Measurements from ENCODE around the gene DBR1.

The DBR1 gene, protein sequence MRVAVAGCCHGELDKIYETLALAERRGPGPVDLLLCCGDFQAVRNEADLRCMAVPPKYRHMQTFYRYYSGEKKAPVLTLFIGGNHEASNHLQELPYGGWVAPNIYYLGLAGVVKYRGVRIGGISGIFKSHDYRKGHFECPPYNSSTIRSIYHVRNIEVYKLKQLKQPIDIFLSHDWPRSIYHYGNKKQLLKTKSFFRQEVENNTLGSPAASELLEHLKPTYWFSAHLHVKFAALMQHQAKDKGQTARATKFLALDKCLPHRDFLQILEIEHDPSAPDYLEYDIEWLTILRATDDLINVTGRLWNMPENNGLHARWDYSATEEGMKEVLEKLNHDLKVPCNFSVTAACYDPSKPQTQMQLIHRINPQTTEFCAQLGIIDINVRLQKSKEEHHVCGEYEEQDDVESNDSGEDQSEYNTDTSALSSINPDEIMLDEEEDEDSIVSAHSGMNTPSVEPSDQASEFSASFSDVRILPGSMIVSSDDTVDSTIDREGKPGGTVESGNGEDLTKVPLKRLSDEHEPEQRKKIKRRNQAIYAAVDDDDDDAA

DNA sequence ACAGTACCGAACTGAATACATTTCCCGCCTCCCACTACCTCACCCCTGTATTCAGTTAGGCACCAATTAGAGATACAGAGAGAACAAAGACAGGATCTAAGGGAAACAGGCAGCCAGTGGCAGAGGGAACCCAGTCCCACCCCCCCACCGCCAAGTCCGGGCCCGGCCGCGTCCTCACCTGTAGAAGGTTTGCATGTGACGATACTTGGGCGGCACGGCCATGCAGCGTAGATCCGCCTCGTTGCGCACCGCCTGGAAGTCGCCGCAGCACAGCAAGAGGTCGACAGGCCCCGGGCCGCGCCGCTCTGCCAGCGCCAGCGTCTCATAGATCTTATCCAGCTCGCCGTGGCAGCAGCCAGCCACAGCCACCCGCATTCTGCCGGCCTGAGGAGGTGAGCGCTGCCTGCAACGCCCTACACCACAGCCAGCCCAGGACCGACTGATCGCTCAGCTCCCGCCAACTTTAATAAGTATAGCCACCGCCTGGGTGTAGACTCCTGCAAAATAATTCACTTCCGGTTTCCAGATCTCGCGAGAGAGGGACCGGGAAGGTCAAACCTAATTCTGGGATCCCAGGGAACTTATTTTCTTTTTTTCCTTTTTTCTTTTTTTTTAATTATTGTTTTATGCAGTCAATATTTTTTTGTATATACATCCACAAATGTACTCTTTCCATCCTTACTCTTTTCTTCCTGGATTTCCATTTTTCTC is at the start of gene DBR1:
TSS of gene DBR1 (minus strand) at position 501 of the 711 bp plus-strand sequence. CDS start at position 375, 126 bp downstream.
- peak; percentile 74 for DNase-seq

DNA sequence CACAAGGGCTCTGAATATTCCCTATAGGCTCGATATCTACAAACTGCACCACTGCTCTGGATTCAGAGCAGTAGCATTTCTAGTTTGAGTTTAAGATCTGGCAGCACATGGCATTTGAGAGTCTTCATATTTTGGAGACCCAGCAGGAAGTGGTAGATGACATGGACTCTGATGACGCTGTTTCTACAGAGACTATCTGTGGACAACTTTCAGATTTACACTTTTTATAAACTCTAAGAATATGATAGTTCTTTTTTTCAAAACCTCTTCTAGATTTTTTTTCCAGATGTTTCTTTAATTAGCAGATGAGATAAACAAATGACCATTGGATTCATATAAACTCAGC is 48.2 kb upstream of the DBR1 start:
- no peak for DNase-seq

DNA sequence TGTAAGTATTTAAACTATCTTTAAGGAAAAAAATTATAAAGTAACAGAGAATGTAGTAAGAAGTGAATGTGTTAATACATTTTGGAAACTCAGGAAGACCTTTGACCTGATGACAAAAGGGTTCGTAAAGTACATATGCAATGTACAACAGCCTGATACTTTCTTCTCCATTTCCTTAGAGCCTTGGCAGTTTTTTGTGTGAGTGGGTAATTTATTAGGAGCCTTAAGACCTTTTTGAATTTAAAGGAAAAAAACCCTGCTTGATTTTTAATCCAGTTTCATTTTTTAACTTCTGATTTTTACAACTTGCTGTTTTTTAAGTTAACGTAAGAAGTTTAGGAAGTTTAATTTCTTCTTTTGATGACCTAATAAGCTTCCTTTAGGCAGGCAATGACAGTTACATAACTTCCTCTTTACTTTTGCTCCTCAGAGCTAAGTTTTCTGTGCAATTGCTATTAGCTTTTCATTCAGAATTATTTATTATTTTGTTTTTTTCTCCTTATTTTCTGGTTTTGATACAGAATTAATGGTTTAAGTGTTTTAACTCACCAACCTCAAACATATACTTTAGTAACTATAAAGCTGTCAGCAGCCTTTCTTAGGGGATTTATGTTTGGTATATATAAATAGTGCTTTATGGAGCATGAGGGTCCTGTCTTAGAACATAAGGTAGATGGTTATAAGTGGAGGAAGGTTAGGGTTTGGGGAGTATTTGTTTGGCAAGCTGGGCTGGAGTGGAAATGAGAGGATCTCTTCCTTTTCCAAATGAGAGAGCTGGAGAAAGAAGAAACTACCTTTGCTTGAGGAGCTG is 47.6 kb upstream of the DBR1 start:
- DNase-seq, result no peak

DNA sequence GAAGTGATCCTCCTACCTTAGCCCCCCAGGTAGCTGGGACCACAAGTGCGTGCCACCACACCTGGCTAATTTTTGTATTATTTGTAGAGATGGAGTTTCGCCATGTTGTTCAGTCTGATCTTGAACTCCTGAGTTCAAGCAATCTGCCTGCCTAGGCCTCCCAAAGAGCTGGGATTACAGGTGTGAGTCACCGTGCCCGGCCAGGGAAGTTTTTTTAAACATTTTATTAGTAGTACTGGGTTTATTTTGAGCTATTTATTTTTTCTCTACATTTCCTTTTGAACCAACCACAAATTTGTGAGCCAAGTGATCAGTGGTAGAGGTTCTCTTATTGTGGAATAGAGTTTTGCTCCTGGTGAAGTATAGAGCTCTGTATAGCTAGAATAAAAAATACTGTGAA is 46.1 kb upstream of the DBR1 start:
- no peak for DNase-seq

DNA sequence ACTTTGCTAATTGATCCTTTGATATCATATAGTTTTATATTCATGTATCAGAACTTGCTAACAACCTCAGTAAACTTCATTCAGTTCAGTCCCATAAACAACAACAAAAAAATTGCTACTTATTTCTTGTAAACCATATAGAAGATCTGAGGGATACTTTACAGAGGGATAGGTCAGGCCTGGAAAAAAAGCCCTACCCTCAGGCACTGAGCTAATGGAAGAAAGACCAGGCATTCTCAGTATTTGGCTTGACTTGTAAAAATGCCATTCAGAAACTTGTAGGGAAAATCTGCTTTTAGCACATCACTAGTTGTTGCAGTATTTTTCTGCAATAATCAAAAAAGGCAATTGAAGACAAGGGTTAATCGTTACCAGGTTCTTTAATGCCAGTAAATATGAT is 45.5 kb upstream of the DBR1 start:
- no peak for DNase-seq

DNA sequence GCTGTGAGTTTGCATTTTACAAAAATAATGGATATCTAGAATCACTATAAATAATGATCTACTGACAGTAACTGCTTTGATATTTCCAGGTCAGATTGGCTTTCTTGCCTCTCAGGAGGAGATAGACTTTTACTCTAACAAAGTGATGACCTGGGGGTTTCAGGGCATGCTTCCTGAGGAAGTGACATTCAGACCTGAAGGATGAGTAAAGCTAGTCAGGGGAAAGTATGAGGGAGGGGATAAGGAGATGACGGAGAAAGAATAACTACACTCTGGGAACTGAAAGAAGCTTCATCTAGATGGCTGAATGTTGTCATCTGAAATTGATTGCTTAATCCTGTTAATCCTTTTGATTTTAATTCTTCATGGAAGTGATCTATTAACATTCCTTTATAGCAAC is 44.5 kb upstream of the DBR1 start:
- DNase-seq, result no peak

DNA sequence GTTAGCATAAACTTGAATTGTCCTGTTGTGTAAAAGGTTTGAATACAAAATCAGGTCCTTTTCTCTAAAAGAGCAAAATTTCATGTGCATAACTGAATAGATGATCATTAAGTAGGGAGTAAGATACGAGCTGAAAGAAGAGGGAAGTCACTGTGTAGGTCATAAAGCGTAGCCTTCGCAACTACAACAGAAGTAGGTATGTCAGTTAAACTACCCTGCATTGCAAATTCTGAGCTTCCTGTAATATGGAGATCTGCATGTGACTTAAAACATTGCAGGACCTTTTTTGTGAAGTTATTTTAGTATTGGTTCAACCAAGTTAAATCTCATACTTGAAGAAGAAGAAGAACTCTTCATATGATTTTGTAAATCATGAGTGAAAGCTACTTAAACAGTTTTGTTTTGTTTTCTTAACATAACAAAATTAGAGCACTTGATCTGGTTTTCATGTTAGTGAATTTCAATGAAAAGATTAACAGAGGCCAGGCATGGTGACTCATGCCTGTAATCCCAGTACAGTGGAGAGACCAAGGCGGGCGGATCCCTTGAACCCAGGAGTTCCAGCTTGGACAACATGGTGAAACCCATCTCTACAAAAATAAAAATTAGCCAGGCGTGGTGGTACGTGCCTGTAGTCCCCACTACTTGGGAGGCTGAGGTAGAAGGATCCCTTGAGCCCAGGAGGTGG is 38.8 kb upstream of the DBR1 start:
- no peak for DNase-seq

DNA sequence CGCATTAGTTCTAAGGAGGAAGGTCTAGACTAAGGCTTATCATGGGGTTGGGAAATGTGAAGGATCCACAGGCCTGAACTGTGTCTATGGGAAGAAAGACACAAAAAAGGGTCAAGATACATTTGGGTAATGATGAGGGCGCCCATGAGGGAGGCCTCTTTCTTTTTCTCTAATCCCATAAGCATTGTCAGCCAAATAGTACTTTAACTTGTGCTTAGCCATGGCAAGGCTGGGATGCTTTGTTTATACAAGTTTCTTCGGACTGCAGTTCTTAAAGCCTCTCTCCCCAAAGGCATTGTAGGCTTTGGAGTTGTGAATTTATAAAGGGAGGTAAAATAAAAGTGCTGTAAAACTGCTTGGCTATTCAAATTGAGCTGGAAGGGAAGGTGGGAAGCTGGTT is 35.8 kb upstream of the DBR1 start:
- no peak for DNase-seq

DNA sequence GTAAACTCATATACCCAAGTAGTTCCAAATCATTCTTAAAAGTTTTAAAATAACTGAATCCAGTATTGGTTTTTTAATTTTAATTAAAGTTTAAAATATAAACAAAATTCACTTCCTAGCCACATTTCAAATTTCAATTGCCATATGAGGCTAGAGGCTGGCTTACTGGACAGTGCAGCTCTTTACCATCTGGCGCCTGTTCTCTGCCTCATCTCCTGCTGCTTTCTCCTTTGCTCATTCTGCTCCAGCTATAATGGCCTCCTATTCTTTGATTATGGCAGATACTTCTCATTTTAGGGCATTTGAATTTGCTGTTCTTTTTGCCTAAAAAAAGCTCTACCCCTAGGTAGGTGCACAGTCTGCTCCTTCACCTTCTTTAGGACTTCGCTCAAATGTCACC is 31.5 kb upstream of the DBR1 start:
- DNase-seq, result no peak

DNA sequence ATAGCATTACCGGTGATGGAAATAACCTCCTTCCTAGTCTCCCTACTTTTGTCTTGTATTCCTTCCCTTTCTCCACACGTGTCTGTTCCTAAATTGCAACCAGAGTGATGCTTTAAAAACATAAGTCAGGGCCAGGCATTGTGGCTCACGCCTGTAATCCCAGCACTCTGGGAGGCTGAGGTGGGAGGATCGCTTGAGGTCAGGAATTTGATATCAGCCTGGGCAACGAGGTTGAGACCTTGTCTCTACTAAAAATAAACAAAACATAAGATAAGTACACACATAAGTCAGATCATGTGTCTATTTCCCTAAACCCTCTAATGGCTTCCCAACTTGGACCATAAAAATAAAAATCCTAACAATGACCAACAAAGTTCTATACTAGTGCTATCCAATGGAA is 30.8 kb upstream of the DBR1 start:
- no peak for DNase-seq

DNA sequence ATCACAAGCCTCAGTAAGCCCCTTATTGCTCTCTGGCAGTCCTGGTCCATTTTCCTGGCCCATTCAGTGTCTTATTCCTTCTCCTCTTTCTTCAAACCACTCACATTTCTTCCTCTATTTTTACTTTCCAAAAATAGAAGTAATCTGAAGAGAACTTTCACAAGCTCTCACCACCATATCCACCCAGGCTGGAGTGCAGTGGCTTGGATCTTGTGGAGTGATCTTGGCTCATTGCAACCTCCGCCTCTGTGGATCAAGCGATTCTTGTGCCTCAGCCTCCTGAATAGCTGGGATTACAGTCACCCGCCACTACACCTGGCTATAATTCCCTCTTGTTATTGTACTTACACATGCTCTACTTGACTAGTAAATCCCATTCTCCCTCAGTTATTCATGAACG is 29.2 kb upstream of the DBR1 start:
- DNase-seq, result no peak

DNA sequence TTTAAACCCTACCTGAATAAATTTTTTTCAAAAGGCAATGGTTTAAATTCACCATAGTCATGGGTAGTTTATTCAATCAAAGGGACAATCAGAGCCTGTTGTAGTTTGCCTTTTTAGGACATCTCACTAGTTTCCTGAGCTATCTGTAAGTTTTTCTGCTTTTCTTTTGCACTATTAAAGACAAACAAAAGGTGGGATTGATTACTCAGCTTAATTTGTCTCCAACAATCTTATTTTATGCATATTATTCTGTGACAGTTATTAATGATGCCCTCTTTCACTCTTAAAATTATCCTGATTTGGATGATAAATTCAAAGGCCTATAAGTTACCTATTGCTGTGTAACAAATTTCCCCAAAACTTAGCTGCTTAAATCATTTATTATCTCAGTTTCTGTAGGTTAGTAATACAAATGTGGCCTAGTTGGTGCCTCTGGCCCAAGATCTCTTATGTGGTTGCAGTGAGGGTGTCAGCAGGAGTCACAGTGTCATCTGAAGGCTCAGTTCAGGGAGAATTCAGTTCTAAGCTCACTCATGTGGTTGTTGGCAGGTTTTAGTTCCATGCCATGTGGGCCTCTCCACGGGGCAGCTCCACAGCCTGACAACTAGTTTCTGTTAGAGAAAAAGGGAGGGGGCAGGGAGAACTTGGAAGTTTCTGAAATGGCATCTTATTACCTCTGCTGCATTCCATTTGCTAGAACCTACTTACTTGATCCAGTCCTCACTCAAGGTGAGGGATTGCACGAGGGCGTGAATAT is 28.4 kb upstream of the DBR1 start:
- DNase-seq, result no peak

DNA sequence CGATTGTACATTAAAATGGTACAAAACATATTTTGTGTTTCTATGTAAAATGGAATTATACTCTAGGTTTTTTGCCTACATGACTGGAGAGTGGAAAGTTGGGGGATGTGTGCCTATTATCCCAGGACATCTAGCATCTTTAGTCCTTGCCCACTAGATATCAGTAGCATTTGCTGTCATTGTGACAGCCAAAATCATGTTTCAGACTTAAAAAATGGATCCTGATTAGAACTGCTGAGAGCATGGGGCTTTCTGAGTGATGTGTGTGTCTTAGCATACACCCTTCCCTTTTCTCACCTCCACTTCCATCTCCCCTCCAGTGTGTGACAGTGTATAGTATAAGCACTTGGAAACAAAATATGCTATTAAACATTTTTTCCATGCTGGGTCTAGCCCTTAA is 25.7 kb upstream of the DBR1 start:
- no peak for DNase-seq

DNA sequence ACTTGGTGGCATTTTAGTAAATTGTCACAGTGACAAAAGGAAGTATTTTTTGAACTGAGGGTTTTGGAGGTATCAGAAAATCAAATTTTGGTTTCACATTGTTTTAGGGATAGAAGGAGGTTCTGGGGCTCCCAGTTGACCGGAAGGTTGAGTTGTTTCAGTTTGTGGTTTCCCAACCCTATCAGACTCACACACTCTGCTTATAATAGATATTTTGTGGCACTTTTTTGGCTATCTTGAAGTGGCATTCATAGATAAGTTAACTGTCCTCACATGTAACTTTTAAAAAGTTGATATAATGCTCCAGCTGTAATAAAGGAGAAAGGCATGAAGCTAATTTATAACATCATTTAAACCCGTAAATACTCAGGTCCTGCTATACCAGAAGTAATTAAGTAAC is 25.1 kb upstream of the DBR1 start:
- DNase-seq, result no peak

DNA sequence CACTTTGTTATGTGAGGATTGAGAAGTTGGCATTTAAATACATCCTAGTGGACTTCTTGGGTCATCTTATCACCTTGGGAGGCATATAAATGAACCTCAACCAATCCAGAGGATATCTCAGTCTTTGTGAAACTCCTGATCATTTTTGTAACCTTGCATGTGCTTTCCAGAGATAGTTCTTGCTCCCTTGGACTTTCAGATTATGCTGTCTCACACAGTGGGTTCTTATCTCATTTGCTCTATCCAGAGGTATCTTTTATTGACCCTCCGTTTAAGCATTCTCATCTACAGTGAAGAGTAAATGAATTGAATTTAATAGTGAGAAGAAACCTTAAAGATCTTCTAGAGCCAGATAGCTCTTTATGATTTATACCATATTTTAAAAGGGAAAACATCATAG is 22.8 kb upstream of the DBR1 start:
- no peak for DNase-seq

DNA sequence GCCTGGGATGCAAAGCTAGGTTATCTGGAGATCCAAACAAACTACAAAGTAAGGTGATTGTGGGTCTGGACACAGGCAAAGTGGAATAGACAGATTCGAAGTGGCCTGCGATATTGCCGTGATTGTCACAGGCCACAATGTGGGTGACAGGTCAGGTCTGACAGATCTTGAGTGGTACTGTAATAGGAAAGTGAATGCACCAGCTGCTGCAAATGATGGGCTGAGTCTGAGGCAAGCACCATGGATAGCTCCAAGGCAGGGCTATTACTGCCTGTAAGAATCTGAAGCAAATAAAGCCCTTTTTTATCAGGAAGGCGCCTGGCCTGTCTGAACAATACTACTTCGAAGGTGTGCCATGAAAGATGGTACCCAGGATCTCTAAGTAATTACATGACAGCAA is 22.3 kb upstream of the DBR1 start:
- no peak for DNase-seq

DNA sequence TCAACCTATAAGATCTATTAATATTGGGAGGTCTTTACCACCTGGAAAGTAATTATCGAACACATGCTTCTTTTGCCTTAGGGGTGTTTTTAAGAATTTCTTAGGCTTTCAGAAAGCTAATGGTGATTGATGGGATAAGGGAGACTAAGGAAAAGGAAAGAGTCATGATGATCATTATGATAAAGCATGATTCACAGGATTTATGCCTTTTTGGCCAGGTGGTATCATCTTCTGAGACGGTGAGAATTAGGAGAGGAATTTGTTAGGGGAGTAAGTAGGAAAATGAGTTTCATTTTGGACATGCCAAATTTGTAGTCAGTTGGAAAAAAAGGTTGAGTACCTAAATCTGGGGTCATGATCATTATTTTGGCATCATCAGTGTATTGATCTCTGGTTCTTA is 21.3 kb upstream of the DBR1 start:
- no peak for DNase-seq

DNA sequence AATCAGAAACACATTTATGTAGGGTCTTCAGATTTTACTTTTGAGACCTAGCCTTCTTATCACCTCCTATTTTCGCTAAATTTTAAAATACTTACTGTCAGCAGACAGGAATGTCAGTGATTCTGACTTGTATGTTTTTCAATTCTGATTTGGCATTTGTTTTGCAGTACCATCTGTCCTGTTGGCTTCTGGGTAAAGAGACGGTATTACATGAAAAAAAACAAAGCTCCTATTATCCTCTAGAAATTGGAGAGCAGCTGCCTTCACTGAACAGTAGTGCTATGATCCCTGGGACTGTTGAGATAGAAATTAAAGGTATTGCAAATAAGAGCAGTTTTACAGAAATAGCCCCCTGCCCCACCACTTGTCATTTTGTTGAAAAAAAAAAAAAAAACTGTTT is 20.8 kb upstream of the DBR1 start:
- no peak for DNase-seq

DNA sequence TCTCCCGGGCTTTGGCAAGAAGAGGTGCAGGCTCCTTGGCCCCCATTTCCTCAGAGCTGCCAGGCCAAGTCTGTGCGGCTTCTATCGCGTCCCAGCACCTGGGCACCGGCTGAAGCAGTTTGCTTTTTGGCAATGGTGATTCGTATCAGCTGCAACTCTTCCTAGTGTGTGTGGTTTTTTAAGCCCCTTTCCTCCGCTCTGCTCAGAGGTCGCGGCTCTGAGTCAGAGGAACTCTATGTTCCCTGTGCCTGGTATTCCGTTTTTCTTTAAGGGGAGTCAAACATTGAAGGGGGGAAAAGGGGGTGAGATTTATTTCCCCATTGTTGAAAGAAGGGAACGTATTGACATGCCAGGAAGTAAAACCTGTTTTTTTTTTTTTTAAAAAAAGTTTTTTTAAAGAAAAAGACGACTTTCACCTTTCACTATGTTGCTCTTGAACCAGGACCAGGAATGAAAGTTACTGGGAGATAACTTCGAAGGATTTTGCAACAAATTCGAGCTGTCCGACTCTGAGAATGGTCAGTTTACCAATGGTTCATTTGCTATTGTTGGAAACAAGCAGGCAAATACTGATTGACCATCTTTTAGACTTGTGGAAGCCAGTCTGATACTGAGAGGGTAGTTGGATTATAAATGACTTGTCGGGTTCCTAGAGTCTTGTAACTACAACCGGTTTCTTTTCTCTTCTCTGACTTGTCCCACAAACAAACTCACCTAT is 13.5 kb upstream of the DBR1 start:
- no peak for DNase-seq

DNA sequence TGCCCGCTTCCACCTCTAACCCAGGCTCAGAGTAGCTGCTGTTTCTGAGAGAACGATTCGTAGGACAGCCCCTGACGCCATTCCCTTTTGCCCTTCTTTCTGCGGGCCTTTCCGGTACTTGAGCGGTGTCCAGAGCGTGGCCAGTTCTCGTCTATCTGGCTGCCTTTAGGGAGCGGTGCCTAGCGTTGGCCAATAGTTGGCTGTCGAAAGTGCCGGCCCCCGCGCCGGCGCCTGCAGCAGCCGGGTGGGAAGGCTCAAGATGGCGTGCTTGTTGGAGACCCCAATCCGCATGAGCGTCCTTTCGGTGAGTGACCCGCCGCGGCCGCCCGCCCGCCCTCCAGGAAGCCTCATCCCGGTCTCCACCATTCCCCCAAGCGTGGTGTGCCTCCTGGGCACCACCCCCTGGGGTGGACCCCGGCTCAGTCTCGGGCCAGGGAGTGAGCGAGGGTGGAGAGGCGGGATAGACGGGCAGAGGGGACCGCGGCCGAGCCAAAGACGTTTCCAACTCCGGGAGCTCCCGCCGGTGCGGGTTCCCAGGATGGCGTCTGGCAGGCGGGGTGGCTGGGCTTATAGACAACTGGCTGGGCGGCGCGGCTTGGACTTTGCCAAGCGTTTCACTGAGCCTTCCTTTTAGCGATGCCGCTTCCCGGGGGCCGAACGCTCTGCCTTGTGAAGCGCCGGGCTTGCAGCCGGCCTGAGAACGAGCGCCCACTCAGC is 12.7 kb upstream of the DBR1 start, which contains the start of gene ARMC8:
TSS of gene ARMC8 (plus strand) at position 6 of the 717 bp plus-strand sequence. CDS start at position 260, 254 bp downstream.
- no peak for DNase-seq

All from DMS153 (cell line).